ENCODE data around the gene SPRYD7. TPM values are rescaled to one million over a fixed set of nuclear protein-coding genes. Genes with fewer than 3 reads are reported as not detected.

Gene SPRYD7
- total RNA-seq (2022; extraction: Qiagen RNA extraction) = 9.7 to 11.9 TPM (median 10.1 TPM) in 5 replicates

GRCh38 chr13:49936075-49936967 lies at the start of gene SPRYD7:
SPRYD7 (minus strand) TSS chr13:49936340; CDS start chr13:49936235, 105 bp downstream.

Other genes with a start within 250 kb of the SPRYD7 start
- gene EBPL, start 244.9 kb downstream of the SPRYD7 start, total RNA-seq (2022; extraction: Qiagen RNA extraction) = 43.0 to 71.1 TPM (median 69.2 TPM) in 5 replicates
- 26.4 to 37.2 TPM (median 31.0 TPM) in 5 replicates for gene KPNA3, start 143.7 kb downstream of the SPRYD7 start, total RNA-seq (2022; extraction: Qiagen RNA extraction)
- gene TRIM13, start 60.7 kb upstream of the SPRYD7 start, total RNA-seq (2022; extraction: Qiagen RNA extraction) = 15.9 to 18.7 TPM (median 16.2 TPM) in 5 replicates
- 0.50 to 0.93 TPM (median 0.76 TPM) in 5 replicates for gene KCNRG, start 79.1 kb upstream of the SPRYD7 start, total RNA-seq (2022; extraction: Qiagen RNA extraction)